ENCODE measurements around the gene RARS2.
"Not testable (repeated sequence)": the region's sequence is repeated elsewhere in the genome, so short reads cannot be mapped to it uniquely, and the experiment has no call there.

RARS2 gene

GRCh38 chr6:87589693-87590416 lies at the start of gene RARS2, which contains the start of gene ORC3:
TSS of gene RARS2 (minus strand) at chr6:87589987. CDS start at chr6:87589957, 30 bp downstream.
TSS of gene ORC3 (plus strand) at chr6:87590135. CDS start at chr6:87590169, 34 bp downstream.
- DNase-seq, result peak; percentile 90

GRCh38 chr6:87639373-87639772 lies 49.6 kb upstream of the RARS2 start:
- DNase-seq, result no peak

- DNase-seq, result no peak
Measured at GRCh38 chr6:87637106-87637505, 47.3 kb upstream of the RARS2 start.

- DNase-seq, result no peak
Measured at GRCh38 chr6:87636315-87636714, 46.5 kb upstream of the RARS2 start.

GRCh38 chr6:87633851-87634250 lies 44.1 kb upstream of the RARS2 start:
- no peak for DNase-seq

- no peak for DNase-seq
Measured at GRCh38 chr6:87630746-87631145, 41.0 kb upstream of the RARS2 start.

- DNase-seq, result no peak
Measured at GRCh38 chr6:87628881-87629280, 39.1 kb upstream of the RARS2 start.

GRCh38 chr6:87628424-87628823 lies 38.6 kb upstream of the RARS2 start:
- DNase-seq, result no peak

GRCh38 chr6:87623248-87623647 lies 33.5 kb upstream of the RARS2 start:
- no peak for DNase-seq

- no peak for DNase-seq
Measured at GRCh38 chr6:87618531-87618930, 28.7 kb upstream of the RARS2 start.

- DNase-seq, result no peak
Measured at GRCh38 chr6:87617405-87617804, 27.6 kb upstream of the RARS2 start.

- not testable (repeated sequence) for DNase-seq
Measured at GRCh38 chr6:87613018-87613417, 23.2 kb upstream of the RARS2 start.

- no peak for DNase-seq
Measured at GRCh38 chr6:87608802-87609201, 19.0 kb upstream of the RARS2 start.

GRCh38 chr6:87606199-87606598 lies 16.4 kb upstream of the RARS2 start:
- no peak for DNase-seq

- DNase-seq, result no peak
Measured at GRCh38 chr6:87600576-87600975, 10.8 kb upstream of the RARS2 start.

- no peak for DNase-seq
Measured at GRCh38 chr6:87590990-87591389, 1.2 kb upstream of the RARS2 start.

GRCh38 chr6:87590417-87590880 lies 662 bp upstream of the RARS2 start:
- no peak for DNase-seq

GRCh38 chr6:87588756-87589407 lies 905 bp downstream of the RARS2 start:
- no peak for DNase-seq

GRCh38 chr6:87586371-87587077 lies 3.3 kb downstream of the RARS2 start:
- DNase-seq, result no peak

GRCh38 chr6:87583822-87584221 lies 6.0 kb downstream of the RARS2 start:
- no peak for DNase-seq

- no peak for DNase-seq
Measured at GRCh38 chr6:87575423-87575822, 14.4 kb downstream of the RARS2 start.

GRCh38 chr6:87574237-87574804 lies 15.5 kb downstream of the RARS2 start:
- DNase-seq, result no peak

GRCh38 chr6:87573307-87574024 lies 16.3 kb downstream of the RARS2 start:
- DNase-seq, result no peak

All from GDM1 (cell line).